ENCODE measurements around the gene TSPAN14.

TSPAN14 gene

GRCh38 chr10:80491251-80492102 is 37.4 kb downstream of the TSPAN14 start:
- no peak for DNase-seq

- DNase-seq, result no peak
Measured at GRCh38 chr10:80492848-80493521, 38.9 kb downstream of the TSPAN14 start.

- DNase-seq, result no peak
Measured at GRCh38 chr10:80493522-80494051, 39.5 kb downstream of the TSPAN14 start.

- no peak for DNase-seq
Measured at GRCh38 chr10:80496555-80497172, 42.6 kb downstream of the TSPAN14 start.

- no peak for DNase-seq
Measured at GRCh38 chr10:80497187-80498077, 43.3 kb downstream of the TSPAN14 start.

- no peak for DNase-seq
Measured at GRCh38 chr10:80498078-80498832, 44.1 kb downstream of the TSPAN14 start.

- DNase-seq, result no peak
Measured at GRCh38 chr10:80498833-80499741, 45.0 kb downstream of the TSPAN14 start.

- no peak for DNase-seq
Measured at GRCh38 chr10:80500572-80501380, 46.7 kb downstream of the TSPAN14 start.

- DNase-seq, result no peak
Measured at GRCh38 chr10:80501381-80501912, 47.3 kb downstream of the TSPAN14 start.

- no peak for DNase-seq
Measured at GRCh38 chr10:80501913-80502521, 47.9 kb downstream of the TSPAN14 start.

GRCh38 chr10:80502621-80503583 is 48.8 kb downstream of the TSPAN14 start:
- no peak for DNase-seq

- DNase-seq, result no peak
Measured at GRCh38 chr10:80503584-80504157, 49.6 kb downstream of the TSPAN14 start.

- DNase-seq, result no peak
Measured at GRCh38 chr10:80504158-80504811, 50.2 kb downstream of the TSPAN14 start.

GRCh38 chr10:80504897-80505465 is 50.9 kb downstream of the TSPAN14 start:
- DNase-seq, result no peak

GRCh38 chr10:80506189-80506575 is 52.1 kb downstream of the TSPAN14 start:
- DNase-seq, result no peak

- DNase-seq, result no peak
Measured at GRCh38 chr10:80506836-80507487, 52.9 kb downstream of the TSPAN14 start.

Measured in RPMI8226 (cell line).